GM19395 (cell line): ENCODE data around the gene HOXA3.

Experiments used
- ATAC-seq: cut with Tn5 transposase; IDR thresholded peaks from one replicate; pipeline ENCODE4 v1.9.1; 2021; ENCODE audit warnings: mild to moderate bottlenecking, moderate library complexity; ENCODE audit not compliant: unreplicated experiment

The HOXA3 gene

DNA sequence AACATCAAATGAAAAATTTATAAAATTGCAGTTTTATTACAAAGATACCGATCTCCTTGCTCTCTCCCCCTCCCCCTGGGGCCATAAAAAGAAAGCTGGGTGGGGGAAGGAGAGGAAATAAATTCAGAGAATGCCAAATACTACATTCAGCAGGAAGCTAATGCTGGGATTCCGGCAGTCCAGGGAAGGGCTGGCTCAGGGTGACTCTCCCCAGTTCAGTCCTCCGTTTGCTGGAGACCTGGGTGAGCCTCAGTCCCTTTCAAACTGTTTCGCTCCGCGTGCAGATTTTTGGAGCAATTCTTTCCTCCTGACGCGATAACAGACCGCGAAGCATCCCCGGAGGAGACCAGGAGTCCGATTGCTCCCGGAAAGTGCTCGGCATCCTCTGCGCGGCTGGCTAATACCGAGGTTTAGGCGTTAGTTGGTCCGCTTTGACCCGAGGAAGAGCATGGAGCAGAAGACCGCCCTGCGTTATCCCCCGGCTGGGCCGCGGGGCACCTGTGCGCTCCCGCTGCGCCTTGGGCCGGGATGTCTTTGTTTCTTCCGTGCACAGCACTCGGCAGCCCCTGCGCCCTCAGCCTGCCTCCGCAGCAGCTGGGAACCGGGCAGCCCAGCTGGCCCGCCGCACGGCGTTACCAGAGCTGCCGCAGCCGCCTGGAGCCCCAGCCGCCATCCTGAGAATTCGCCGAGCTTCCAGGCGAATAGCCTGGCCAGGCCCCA is 46.0 kb downstream of the HOXA3 start:
- ATAC-seq = no peak

DNA sequence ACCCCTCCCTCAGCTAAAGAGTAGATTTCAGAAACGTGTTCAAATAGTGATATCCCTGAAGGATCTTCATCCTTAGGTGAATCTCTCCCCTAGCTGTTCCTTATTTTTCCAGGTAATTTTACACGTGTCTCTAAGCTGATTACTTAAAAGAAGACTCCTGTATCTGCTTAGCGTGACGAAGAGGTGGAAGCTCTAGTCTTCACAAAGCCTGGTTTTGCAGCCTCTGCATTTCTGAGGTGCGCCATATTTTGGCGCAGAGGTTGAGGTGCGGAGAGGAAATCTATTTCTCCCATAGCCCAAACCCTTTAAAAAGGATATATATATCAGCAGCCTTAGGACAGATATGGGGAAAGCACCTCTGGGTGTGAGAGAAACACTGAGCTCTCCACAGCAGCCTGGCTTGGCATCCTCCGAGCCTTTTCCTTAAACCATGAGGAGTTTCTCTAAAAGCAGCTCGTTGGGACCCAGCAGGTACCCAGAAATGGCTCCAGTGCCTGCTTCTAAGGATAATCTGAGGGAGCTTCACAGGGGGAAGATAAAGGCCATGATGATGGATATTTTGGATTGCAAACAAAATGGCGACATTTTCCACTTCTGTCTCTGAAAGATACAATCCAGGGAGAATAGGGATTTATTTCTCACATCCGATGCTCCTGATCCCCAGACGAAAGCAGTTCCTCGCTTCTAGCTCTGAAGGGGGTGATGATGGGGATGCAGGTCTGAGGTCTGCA is 46.9 kb downstream of the HOXA3 start:
- ATAC-seq = no peak

DNA sequence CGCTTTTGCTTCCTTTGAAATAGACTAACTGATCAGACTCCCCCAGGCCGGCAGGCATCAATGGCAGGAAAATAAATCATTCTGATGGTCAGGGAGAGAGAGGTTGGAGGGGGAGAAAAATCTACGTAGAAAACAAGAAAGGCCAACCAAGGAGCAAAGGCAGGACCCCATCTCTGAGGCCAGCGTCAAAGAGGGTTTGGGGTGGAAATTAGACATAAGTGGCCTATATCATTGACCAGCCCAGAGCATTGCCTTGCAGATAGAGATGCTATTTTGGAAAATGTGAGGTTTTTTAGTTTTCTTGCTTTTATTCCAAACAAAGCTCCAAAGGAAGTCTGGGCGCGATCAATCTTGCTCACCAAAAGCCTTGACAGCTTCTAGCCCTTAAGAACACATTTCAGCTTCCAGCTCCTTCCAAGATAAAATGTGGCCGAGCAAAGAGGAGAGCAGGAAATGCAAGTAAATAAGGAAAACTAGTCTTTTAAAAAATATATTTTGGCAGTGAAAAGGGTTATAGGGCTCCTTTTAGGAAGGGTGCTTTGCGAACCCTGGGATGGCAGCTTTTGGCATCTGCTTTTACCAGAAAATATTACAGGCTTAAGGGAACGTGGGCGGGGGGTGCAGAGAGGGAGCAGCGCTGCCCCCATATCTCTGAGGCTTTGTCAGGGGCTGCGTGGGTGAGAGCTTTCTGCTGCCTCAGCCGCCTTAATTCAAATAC is 47.9 kb downstream of the HOXA3 start:
- no peak for ATAC-seq

DNA sequence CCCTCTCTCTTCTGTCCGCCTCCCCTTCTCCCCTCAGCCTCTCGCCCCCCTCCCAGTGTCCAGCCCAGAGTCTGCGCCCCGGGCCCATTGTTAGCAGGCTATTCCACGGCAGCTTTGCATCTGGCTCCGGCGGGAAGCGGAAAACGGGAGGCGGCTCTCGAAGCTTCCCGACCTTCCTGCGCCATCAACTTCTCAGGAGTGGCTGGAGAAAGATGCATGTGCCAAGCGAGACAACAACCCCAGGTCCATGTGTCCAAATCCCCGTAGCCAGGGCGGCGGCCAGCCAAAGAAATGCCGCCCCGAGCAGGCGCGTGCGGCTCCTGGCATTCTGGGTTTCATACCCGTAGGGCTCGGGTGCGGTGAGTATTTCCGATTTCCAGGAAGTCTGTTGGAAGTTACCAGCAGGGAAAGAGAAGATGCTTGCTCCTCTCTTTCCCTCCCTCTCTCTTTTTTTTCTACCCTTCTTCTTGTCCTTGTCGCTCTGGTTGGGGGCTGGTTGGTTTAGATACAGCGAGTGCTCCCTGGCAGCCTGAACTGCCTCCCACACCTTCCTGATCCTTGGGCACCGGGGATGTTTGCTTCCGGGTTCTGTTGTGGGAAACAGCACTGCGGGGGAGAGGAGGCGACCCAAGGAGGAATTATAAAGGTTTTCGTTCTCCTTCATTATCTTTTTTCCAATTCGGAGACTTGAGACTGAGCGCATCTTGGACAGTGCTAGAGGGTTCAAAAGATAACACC is 48.7 kb downstream of the HOXA3 start:
- no peak for ATAC-seq

DNA sequence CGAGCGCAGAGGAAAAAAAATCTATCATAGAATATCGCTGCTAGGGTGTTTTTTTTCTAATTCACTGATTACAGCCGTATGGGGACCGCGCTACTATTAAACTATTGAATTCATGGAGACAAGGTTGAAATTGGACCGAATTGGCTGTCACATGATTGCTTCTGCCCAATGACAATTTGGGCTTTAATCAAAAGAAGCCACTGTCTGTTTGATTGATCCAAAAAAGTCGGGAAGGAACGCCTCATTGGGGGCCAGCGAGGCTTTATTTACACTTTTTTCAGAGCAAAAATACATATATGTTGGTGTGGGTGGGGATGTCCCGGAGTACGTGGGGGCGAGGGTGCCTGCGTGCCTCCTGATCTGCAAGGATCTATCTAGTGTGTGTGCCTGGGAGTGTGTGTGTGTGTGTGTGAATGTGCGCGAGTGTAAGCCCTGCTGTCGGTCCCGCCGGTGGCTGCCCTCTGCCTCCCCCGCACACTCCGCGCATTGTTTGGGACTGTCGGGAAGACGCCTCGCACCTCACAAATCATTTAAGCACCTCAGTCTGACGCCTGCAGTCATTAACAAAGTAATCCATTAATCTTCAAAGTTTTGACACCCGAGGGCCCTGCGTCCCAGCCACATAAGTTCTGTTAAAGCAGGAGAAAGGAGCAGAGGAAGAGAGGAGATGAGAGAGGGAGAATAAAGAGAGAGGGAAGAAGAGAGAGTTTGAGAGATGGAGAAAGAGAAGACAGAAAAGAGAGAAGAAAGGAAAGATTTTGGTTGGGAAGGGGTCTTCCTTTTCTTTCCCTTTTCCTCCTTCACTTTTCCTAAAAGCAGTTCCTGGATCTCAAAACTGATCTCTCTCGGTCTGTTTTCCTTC is 49.6 kb downstream of the HOXA3 start, which contains the start of gene HOXA2:
HOXA2 (minus strand) TSS at position 103 of the 862 bp plus-strand sequence. CDS start 183 bp downstream, outside the sequence.
- ATAC-seq = no peak

DNA sequence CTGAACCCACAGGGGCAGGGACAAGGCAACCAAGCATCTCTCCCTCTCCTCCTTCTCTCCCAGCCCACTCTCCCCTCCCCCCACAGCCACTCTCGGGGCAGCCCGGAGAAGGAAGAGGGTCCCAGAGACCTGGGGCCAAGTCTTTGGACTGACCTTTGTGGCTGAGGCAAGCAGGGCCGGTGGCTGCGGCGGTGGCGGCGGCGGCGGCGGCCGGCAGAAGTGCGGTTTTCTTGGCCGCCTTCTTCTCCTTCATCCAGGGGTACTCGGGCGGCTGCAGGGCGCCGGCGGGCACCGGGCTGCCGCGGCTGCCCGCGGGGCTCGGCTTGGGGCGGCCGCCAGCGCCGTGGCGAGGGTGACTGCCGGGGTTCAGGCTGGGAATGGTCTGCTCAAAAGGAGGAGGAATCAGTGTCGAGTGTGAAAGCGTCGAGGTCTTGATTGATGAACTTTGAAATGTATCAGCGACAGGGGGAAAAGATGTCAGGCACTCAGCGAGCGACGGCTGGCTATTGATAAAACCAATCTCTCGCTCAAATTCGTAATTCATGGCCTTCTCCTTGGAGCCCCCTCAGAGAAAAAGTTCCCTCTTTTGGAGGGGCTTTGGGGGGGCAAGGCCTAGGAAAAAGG is 50.3 kb downstream of the HOXA3 start:
- ATAC-seq = no peak

DNA sequence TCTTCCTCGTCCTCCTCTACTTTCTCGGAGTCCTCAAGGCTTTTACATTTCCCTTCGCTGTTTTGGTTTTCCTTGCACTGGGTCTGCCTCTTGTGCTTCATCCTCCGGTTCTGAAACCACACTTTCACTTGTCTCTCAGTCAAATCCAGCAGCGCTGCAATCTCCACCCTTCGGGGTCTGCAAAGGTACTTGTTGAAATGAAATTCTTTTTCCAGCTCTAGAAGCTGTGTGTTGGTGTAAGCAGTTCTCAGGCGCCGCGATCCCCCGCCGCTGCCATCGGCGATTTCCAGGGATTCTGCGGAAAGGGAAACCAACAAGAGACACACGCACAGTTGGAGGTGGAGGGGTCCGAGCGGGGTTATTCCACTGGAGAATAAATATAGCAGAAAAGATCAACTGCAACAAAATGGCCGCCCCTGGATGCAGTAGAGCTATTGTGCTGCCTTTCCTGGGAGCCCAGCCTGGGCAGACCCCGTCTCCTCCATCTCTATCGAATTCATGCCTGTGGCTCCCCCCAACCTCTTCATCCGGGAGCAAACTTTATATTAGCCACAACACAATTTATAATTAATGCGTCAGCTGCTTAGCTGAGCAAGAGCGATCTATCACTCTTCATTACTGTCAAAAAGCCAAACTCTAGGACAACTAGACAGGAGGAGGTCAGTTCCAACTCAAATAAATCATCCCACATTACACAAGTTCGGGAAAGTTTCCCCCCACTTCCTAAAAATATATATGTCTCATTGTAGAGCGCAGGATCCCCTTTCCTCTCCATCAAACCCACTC is 51.0 kb downstream of the HOXA3 start:
- no peak for ATAC-seq

DNA sequence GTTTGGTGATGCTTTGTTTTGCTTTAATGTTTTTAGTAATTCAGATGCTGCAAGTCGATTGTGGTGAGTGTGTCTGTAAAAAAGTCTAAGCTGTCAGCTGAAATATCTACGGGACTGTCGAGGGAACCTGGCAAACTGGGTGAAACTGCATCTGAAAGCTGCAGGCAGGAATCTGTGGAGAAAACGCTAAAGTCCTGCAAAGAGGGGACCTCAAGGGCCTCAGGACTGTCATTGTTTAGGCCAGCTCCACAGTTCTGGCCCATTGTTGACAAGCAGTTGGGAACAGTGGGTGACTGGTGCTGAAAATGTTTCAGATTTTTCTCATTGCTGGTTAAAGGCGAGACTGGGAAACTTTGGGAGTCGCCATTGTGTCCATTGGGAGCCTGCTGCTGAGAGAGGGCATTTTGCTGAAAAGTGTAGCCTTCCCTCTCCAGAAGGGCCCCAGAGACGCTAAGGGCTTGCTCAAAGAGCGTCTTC is 51.7 kb downstream of the HOXA3 start:
- no peak for ATAC-seq

DNA sequence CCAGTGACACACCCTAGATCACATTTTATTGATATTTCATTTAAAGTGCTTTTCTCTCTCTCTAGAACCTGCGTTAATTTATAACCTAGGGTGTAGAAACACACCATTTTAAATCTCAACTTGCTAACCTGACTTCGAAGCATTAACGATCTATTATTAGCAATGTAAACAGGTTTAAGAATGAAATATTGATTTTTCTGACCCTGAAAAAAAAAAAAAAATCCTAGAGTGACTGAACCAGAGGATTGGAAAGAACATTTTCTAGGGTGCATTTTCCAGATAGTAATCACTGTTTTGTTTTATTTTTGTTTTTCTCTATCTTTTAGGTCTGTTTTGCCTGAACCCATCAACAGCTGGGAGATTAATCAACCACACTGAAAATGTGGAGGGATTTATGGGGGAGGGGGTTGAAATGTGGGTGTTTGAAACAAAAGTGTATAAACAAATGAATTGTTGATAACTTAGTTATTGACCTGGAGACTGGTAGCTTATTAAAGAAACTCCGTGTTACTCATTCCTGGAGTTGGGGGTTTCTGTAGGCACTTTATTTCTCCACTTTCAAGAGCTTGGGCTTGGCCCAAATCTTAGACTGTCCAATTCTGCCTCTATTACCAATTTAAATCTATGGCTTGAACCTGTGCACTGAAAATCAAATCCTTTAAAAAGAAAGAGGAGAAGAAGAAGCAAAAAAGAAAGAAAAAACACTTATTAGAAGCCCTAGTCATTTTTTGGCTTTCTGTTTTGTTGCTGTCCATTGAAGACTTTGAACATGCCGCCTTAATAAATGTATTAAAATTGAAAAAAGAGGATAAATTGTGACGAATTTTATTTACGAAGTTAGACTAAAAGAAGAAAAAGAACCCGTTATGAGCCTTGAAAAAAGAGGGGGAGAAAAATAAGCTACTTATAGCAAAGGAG is 52.7 kb downstream of the HOXA3 start:
- no peak for ATAC-seq

DNA sequence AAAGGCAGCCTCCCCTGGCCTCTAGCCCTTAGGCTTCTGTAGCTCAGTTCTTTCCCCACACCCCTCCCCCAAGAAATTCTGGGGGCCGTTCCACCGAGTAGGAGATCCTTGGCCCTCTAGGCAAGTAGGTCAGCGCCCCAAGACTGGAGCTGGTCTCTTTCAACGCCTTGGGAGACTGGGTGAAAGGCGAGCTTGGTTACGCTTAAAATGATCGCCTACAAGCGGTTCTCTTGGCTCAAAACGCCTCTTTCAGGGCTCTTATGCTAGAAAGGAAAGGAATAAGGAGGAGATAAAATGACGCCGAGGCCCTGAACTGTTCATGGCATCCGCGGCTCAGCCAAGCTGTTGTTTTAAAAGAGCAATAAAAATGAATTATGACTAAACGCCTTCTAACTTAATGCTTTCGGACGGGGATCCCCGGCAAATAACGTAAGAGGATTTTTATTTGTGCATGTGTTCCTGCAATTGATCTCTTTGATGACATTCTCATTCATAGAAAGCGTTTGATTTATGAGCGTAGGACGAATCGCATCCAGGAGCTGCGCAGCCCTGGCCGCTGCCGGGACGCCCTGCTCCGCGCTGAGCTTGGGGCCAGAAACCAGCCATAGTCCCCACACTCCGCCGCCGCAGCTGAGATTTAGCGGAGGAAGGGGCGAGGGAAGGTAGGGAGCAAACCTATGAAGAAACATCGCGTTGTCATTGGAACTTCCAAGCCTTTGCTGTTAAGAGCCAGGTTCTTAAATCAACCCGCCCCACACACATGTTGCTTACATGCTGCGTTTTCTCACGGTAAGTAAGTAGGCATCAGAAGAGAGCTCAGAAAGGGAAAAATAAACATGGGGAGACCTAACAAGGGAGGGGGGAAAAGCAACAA is 53.6 kb downstream of the HOXA3 start:
- no peak for ATAC-seq

DNA sequence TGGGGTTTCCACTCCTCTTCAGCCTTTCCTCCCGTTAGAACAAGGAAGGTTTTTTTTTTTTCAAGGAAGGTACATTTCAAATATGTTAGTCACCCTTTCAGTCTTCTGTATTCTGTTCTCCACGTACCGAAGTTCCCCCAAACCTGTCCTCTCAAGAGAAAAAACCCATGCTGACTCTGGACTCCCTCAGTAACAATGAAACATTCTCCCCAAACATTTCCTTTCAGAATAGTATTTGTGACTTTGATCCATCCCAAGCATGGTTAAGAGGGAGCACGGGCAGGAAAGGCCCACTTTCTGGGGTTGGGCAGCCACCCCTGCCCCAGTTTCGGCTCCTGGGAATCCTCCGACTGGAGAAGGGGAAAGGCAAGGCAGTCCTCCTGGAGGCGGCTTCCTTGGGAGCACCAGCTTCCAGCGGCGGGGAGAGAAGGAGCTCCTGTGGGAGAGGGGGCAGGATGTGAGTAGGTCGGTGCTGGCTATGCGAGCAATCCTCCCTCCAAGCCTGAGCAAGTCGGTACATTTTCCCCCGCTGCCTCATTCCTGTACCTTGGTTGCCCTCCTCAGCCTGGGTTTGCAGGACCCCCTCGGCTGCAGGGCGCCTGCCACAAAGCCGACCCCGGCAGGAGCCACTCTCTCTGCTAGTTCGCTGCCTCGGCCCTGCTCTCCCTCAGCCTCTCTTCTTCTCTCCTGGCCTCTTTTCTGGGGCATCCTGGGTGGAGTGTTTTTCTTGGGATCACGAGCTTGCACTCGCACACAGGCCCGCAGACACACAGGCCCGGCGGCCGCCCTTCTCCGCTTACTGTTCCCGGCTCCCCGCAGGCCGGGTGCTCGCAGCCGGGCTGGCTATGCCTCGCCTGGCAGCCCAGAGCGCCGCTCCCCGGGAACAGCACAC is 54.5 kb downstream of the HOXA3 start:
- ATAC-seq = no peak

DNA sequence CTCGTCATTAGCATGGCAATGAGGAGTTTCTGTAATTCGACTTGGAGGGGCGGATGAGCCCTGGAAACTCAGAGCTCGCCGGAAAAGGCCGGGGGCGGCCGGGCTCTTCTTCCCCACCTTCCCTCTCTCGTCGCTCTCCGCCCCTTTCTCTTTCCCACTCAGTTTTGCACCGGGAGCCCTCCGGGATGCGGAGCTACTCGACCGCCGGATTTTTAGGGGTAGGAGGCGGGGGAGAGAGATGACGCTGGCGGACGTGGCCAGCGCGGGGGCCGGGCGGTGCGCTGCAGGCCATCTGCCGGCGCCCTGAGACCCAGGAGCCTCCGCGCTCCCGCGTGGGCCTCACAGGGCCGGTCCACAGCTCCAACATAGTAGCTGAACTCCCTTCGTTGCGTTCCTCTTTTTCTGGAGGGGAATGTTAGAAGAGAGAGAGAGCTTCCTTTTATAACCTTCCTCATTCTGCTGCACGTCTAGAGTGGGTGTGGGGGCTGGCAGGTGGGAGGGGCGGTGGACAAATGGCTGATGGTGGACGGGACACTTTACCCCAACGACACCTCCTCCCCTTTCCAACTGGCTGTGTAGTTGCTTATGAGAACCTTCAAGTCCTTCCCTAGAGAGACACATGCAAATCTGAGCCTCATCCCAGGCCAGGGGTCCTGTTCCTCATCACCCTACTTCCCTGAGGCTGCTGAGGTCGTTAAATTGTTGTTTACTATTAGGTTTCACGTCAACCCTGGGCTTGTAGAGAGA is 55.4 kb downstream of the HOXA3 start:
- no peak for ATAC-seq

DNA sequence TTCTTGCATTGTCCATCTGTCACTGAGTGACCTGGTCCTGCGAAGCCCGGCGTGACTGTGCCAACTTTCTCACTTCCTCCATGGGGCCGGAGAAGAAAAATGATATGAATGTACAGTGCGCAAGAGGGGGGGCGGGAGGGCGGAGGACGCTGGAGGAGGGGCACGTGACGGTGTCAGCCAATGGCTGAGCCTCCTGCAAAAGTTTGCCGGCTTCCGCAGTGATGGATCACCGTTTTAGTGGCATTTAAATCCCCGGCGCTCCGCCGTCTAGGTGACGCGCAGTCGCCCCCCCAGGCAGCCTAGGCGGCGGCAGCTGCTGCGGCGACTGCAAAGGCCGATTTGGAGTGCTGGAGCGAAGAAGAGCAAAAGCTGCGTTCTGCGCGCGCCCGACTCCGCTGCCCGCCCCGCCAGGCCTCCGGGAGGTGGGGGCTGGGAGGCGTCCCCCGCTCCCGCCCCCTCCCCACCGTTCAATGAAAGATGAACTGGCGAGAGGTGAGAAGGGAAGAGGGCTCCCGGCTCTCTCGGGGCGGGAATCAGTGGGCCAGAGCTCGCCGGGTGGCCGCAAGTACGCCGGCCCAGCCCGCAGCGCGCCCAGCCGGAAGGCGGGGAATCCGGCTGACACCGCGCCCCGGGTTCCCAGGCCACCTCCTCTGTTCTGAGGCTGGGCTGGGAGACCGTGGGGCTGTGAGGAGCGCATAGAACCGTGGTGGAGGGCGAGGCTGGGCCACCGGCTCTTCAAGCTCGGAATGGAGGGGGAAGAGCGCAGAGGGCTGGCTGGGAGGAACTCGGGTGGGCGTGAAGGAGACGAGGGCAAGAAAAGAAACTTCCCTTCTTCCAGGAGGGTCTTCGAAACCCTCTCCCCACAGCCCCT is 56.3 kb downstream of the HOXA3 start, which contains the start of gene HOXA1:
HOXA1 (minus strand) TSS at position 104 of the 871 bp plus-strand sequence; CDS start at position 16, 88 bp downstream.
- peak; percentile 90 for ATAC-seq
